ENCODE measurements around the gene CPTP.

DNA sequence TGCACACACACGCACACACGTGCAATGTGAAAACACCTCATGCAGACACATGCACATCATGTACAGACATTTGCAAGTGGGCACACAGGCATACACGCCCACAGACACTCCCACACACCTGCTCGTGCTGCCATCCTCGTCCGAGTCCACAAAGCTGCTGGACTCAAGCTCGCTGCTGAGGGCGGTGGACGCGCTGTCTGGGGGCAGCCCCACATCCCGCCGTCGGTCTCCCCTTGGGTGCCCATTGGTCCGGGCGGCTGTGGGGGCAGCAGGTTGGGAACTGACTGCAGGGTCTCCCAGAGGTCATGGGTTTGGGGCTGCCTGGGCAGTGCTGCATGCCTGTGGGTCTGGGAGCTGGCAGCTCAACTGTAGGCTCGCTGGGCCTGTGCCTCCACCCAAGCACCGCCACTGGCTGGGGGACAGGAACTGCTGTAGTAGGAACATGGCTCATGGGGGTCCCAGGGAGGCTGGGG is 17.0 kb downstream of the CPTP start:
- TF ChIP-seq, protein P1, sequence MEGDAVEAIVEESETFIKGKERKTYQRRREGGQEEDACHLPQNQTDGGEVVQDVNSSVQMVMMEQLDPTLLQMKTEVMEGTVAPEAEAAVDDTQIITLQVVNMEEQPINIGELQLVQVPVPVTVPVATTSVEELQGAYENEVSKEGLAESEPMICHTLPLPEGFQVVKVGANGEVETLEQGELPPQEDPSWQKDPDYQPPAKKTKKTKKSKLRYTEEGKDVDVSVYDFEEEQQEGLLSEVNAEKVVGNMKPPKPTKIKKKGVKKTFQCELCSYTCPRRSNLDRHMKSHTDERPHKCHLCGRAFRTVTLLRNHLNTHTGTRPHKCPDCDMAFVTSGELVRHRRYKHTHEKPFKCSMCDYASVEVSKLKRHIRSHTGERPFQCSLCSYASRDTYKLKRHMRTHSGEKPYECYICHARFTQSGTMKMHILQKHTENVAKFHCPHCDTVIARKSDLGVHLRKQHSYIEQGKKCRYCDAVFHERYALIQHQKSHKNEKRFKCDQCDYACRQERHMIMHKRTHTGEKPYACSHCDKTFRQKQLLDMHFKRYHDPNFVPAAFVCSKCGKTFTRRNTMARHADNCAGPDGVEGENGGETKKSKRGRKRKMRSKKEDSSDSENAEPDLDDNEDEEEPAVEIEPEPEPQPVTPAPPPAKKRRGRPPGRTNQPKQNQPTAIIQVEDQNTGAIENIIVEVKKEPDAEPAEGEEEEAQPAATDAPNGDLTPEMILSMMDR (conservative IDR thresholded peaks at IDR 0.05; ENCODE audit: low read depth, low read length) = no peak
- TF ChIP-seq EZH2 (IDR thresholded peaks at IDR 0.05; ENCODE audit: low read length, unreplicated experiment) = no peak

Data from PC-3 (cell line).